Renal cortical epithelial cell (primary cell): ENCODE results near the gene PLEKHH1. TPM values are rescaled to one million over a fixed set of nuclear protein-coding genes. Genes with fewer than 3 reads are reported as not detected.
"Not testable (repeated sequence)": the region's sequence is repeated elsewhere in the genome, so short reads cannot be mapped to it uniquely, and the experiment has no call there.

Experiments
- DNase-seq: peaks from one replicate; pipeline ENCODE4 v3.0.0-alpha.2; 2011; ENCODE audit warnings: low read depth
- total RNA-seq: library from RNA; depleted of rRNA; stranded (reverse); fragments of >200 nt; gene quantifications from 2 replicates; pipeline ENCODE4 v1.2.3, GENCODE V29; 2014

PLEKHH1 gene
- total RNA-seq, 1 donor from 2014 or later = 7.3 TPM

GRCh38 chr14:67580336-67581171 lies 47.5 kb downstream of the PLEKHH1 start:
- DNase-seq = no peak

- DNase-seq = no peak
Measured at GRCh38 chr14:67581643-67582042, 48.6 kb downstream of the PLEKHH1 start.

GRCh38 chr14:67582061-67582460 lies 49.0 kb downstream of the PLEKHH1 start:
- DNase-seq = no peak

GRCh38 chr14:67583711-67584644 lies 50.9 kb downstream of the PLEKHH1 start:
- peak; percentile 43 for DNase-seq

- DNase-seq = no peak
Measured at GRCh38 chr14:67584978-67585377, 51.9 kb downstream of the PLEKHH1 start.

GRCh38 chr14:67586369-67586768 lies 53.3 kb downstream of the PLEKHH1 start:
- DNase-seq = no peak

GRCh38 chr14:67589204-67589770 lies 56.2 kb downstream of the PLEKHH1 start:
- no peak for DNase-seq

GRCh38 chr14:67593650-67594049 lies 60.6 kb downstream of the PLEKHH1 start:
- peak; percentile 58 for DNase-seq

GRCh38 chr14:67595392-67595791 lies 62.3 kb downstream of the PLEKHH1 start:
- DNase-seq = no peak

- peak; percentile 57 for DNase-seq
Measured at GRCh38 chr14:67599698-67600561, 66.8 kb downstream of the PLEKHH1 start, which contains the start of gene PIGH. Gene PIGH, minus strand, starts transcription at chr14:67600268. Its CDS starts 65 bp downstream, at chr14:67600203.

GRCh38 chr14:67600562-67600974 lies 67.5 kb downstream of the PLEKHH1 start:
- not testable (repeated sequence) for DNase-seq

- DNase-seq = no peak
Measured at GRCh38 chr14:67602076-67602475, 69.0 kb downstream of the PLEKHH1 start.

- DNase-seq = peak; percentile 75
Measured at GRCh38 chr14:67602995-67603545, 70.0 kb downstream of the PLEKHH1 start.

- DNase-seq = no peak
Measured at GRCh38 chr14:67607646-67608045, 74.6 kb downstream of the PLEKHH1 start.

- DNase-seq = no peak
Measured at GRCh38 chr14:67609642-67610310, 76.7 kb downstream of the PLEKHH1 start.

GRCh38 chr14:67610491-67610890 lies 77.4 kb downstream of the PLEKHH1 start:
- DNase-seq = no peak

- peak; percentile 89 for DNase-seq
Measured at GRCh38 chr14:67618617-67619063, 85.5 kb downstream of the PLEKHH1 start.

- DNase-seq = peak; percentile 94
Measured at GRCh38 chr14:67619446-67620216, 86.5 kb downstream of the PLEKHH1 start, which contains the start of gene ARG2. Gene ARG2, plus strand, starts transcription at chr14:67619920. Its CDS starts 58 bp downstream, at chr14:67619978.

GRCh38 chr14:67620217-67620785 lies 87.2 kb downstream of the PLEKHH1 start:
- DNase-seq = no peak
